Aorta (tissue), 5 donors: ENCODE data around the gene ARID3B. TPM values are rescaled to one million over a fixed set of nuclear protein-coding genes. Genes with fewer than 3 reads are reported as not detected.
"Not testable (repeated sequence)": the region's sequence is repeated elsewhere in the genome, so short reads cannot be mapped to it uniquely, and the experiment has no call there.

Experiments used
- ATAC-seq: fragments of 200-7000 bp; cut with Tn5 transposase; one replicate; pipeline ENCODE4 v1.9.1; 2022; ENCODE audit warnings: moderate library complexity; ENCODE audit not compliant: low FRiP score
- DNase-seq, 2 donors: peaks; one replicate each; pipeline ENCODE4 v3.0.0-alpha.2; 2020
- H3K27ac ChIP-seq, 2 donors: one replicate each; pipeline ENCODE4 v1.5.1; 2013; ENCODE audit warnings: low read length in 2 of 2, mild to moderate bottlenecking in 2 of 2, moderate library complexity in 2 of 2, control low read depth in 1 of 2, inconsistent platforms in 1 of 2, low read depth in 1 of 2
- H3K27me3 ChIP-seq, 2 donors: one replicate each; pipeline ENCODE4 v1.6.1; 2013; ENCODE audit warnings: control low read depth in 1 of 2, low read length in 1 of 2, mild to moderate bottlenecking in 1 of 2, moderate library complexity in 1 of 2; ENCODE audit not compliant: insufficient read depth in 2 of 2, control insufficient read depth in 1 of 2
- H3K36me3 ChIP-seq, 2 donors: one replicate each; pipeline ENCODE4 v1.6.1; 2013; ENCODE audit warnings: control low read depth in 1 of 2, low read length in 1 of 2, mild to moderate bottlenecking in 1 of 2; ENCODE audit not compliant: insufficient read depth in 2 of 2, control insufficient read depth in 1 of 2
- H3K4me1 ChIP-seq, 2 donors: one replicate each; pipeline ENCODE4 v1.6.1; 2013; ENCODE audit warnings: low read length in 2 of 2, control low read depth in 1 of 2, mild to moderate bottlenecking in 1 of 2, moderate library complexity in 1 of 2; ENCODE audit not compliant: insufficient read depth in 2 of 2, control insufficient read depth in 1 of 2
- H3K4me3 ChIP-seq, 2 donors: one replicate each; pipeline ENCODE4 v1.5.1; 2013; ENCODE audit warnings: low read length in 2 of 2, control low read depth in 1 of 2, mild to moderate bottlenecking in 1 of 2
- H3K9me3 ChIP-seq: one replicate; pipeline ENCODE4 v1.6.1; 2013; ENCODE audit warnings: mild to moderate bottlenecking, low read length; ENCODE audit not compliant: control insufficient read depth
- WGBS, 2 donors: extraction: QIAGEN DNeasy Blood & Tissue Kit; methylation state at CpG; one replicate each; pipeline ENCODE4 v1.1.7; 2013; 5-methylcytosine and 5-hydroxymethylcytosine counted together
- intact Hi-C, 2 donors: fragments of 100-400 bp; cut with DNase I; formaldehyde crosslinking; loops; one replicate each; pipeline versions ENCODE4 v1.14.2 to v1.15.0; 2022
- polyA plus RNA-seq, 2 donors: library from polyadenylated mRNA; stranded (reverse); fragments of 200-250 nt; gene quantifications; one replicate each; pipeline ENCODE4 v1.2.3, GENCODE V29; 2013
- total RNA-seq, 2 donors: library from RNA; stranded (reverse); fragmentation: NEBNext Ultra II Directional; extraction: Animal tissue kit (Norgen Biotek cat#: 25700); gene quantifications; one replicate each; pipeline ENCODE4 v1.2.1, GENCODE V29; 2021
- donor health status: healthy with polysubstance abuse.
- donor health status: Bipolar disorder and iron deficiency.
- donor health status: DM: no; HTN: no; CAD: no.
- donor health status: DM: no; HTN: no; CAD: no.
- donor health status: DM: yes; HTN: yes; CAD: no.

Gene ARID3B
- total and polyA plus RNA-seq, 4 donors, result 1.8 to 11.7 (median 7.8) TPM

DNA sequence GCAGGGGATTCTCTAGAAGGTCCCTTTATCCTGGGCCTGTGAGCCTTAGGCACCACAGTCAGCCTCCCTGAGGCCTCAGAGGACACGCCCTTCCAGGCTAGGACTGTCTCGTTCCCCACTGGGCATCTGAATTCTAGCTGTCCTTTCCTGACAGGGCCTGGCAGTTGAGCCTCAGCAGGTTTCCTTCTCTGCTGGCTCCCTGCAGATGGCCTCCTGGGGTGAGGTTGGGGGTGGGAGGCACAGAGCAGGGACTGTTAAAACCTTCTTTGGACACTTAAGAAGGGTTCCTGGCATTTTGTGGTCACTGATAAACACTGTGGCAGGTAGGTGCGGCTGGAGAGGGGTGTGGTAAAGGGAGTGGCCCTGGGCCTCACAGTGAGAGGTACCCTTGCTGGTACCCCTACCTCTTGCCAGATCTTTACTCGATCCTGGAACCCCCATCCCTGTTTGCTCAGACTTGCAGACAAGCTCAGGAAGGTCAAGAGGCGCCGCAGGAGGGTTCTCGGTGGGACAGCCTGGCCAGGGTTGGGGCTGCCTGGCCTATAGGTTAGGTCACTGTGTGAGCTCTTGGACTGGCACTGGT lies 83.1 kb downstream of the ARID3B start:
- H3K36me3 ChIP-seq, result peaks cover 4 to 23% of the 10 kb centered on the region in 2 donors
- peak in 1 of 2 donors; percentile 38 for DNase-seq
- 81 to 85% methylated on average over 7 of the region's 7 CpGs for WGBS, 2 donors
- H3K27me3 ChIP-seq, result no peaks in the 10 kb centered on the region
- H3K4me1 ChIP-seq, result no peaks in the 10 kb centered on the region
- intact Hi-C loops, result no loop called here
- no peak for ATAC-seq
- H3K27ac ChIP-seq, result no peak overlapping the region
- no peak overlapping the region for H3K4me3 ChIP-seq
- no peaks in the 10 kb centered on the region for H3K9me3 ChIP-seq

- ATAC-seq, result no peak
- H3K27ac ChIP-seq, result no peak overlapping the region
- 76 to 80% methylated on average over 6 of the region's 6 CpGs for WGBS, 2 donors
- no peak overlapping the region for H3K4me3 ChIP-seq
- H3K4me1 ChIP-seq, result no peaks in the 10 kb centered on the region
- H3K27me3 ChIP-seq, result no peaks in the 10 kb centered on the region
- intact Hi-C loops, result no loop called here
- H3K9me3 ChIP-seq, result no peaks in the 10 kb centered on the region
- no peak for DNase-seq
- peaks cover 4 to 21% of the 10 kb centered on the region in 2 donors for H3K36me3 ChIP-seq
Measured at GRCh38 chr15:74625693-74626092, 84.7 kb downstream of the ARID3B start.

GRCh38 chr15:74626336-74626735 lies 85.3 kb downstream of the ARID3B start:
- no peak for ATAC-seq
- Histone ChIP-seq H3K4me1 (no peaks in the 10 kb centered on the region), H3K27me3 (no peaks in the 10 kb centered on the region), H3K27ac (no peak overlapping the region), H3K4me3 (no peak overlapping the region), H3K36me3 (peaks cover 4 to 21% of the 10 kb centered on the region in 2 donors), H3K9me3 (no peaks in the 10 kb centered on the region)
- WGBS, 2 donors, result 91 to 92% methylated on average over 7 of the region's 7 CpGs
- DNase-seq, result no peak
- intact Hi-C loops, result no loop called here

DNA sequence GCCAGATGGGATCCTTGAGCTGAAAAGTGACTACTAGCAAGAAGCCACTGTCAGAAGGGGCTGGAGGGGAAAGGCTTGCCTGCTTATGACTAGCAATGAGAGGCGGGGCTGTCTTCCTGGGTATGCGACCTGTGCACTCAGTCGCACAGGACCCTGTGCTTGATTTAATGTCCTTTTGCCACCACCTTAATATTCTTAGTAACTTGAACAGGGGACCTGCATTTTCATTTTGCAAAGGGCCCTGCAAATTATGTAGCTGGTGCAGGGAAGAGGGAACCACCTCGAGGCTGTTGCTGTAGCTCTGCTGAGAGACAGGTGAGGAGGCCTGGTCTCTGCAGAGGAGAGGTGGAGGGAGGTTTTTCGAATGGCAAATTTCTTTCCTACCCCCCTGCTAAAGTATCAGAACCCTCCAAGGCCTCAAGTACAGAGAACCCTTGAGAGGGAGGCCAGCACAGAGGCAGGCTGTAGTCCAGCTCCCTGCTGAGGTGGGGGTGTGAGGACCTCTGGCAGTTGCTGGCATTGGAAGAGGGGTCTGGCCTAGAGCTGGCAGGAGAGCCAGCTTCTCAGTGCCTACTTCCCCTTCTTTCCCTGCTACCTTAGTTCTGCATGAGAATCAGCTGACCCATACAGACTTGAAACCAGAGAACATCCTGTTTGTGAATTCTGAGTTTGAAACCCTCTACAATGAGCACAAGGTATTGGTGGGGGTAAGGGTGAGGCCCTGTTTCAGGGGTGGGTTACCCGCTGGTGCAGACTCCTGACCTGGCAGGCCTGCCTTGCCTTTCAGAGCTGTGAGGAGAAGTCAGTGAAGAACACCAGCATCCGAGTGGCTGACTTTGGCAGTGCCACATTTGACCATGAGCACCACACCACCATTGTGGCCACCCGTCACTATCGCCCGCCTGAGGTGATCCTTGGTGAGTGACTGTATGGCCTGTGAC lies 86.0 kb downstream of the ARID3B start:
- no peak overlapping the region for H3K4me3 ChIP-seq
- 80 to 82% methylated on average over 10 of the region's 10 CpGs for WGBS, 2 donors
- H3K27me3 ChIP-seq, result no peaks in the 10 kb centered on the region
- H3K36me3 ChIP-seq, result peaks cover 4 to 21% of the 10 kb centered on the region in 2 donors
- H3K27ac ChIP-seq, result no peak overlapping the region
- intact Hi-C loops, result no loop called here
- H3K4me1 ChIP-seq, result no peaks in the 10 kb centered on the region
- no peak for DNase-seq
- no peak for ATAC-seq
- H3K9me3 ChIP-seq, result no peaks in the 10 kb centered on the region

- 55 to 59% methylated on average over 5 of the region's 5 CpGs for WGBS, 2 donors
- Histone ChIP-seq H3K27me3 (no peaks in the 10 kb centered on the region), H3K4me3 (no peak overlapping the region), H3K4me1 (no peaks in the 10 kb centered on the region), H3K9me3 (no peaks in the 10 kb centered on the region), H3K36me3 (peaks cover 4 to 20% of the 10 kb centered on the region in 2 donors), H3K27ac (no peak overlapping the region)
- ATAC-seq (no peak), DNase-seq (no peak)
- intact Hi-C loops, result no loop called here
Measured at GRCh38 chr15:74627766-74628165, 86.7 kb downstream of the ARID3B start.

- ATAC-seq (no peak), DNase-seq (no peak)
- no peak overlapping the region for H3K27ac ChIP-seq
- WGBS, 2 donors, result 71 to 79% methylated on average over 3 of the region's 3 CpGs
- intact Hi-C loops, result no loop called here
- no peaks in the 10 kb centered on the region for H3K4me1 ChIP-seq
- no peaks in the 10 kb centered on the region for H3K27me3 ChIP-seq
- H3K4me3 ChIP-seq, result no peak overlapping the region
- H3K36me3 ChIP-seq, result peaks cover 4 to 18% of the 10 kb centered on the region in 2 donors
- H3K9me3 ChIP-seq, result no peaks in the 10 kb centered on the region
Measured at GRCh38 chr15:74628199-74628598, 87.2 kb downstream of the ARID3B start.

GRCh38 chr15:74628949-74629348 lies 87.9 kb downstream of the ARID3B start:
- no peaks in the 10 kb centered on the region for H3K27me3 ChIP-seq
- intact Hi-C loops, result no loop called here
- 46 to 55% methylated on average over 5 of the region's 5 CpGs for WGBS, 2 donors
- DNase-seq, result no peak
- no peak overlapping the region for H3K27ac ChIP-seq
- ATAC-seq, result no peak
- H3K4me3 ChIP-seq, result no peak overlapping the region
- H3K9me3 ChIP-seq, result no peaks in the 10 kb centered on the region
- peaks cover 7 to 20% of the 10 kb centered on the region in 2 donors for H3K36me3 ChIP-seq
- H3K4me1 ChIP-seq, result no peaks in the 10 kb centered on the region

- H3K36me3 ChIP-seq, result peaks cover 7 to 20% of the 10 kb centered on the region in 2 donors
- DNase-seq, H3K27ac ChIP-seq, H3K4me3 ChIP-seq, ATAC-seq, H3K4me1 ChIP-seq, H3K9me3 ChIP-seq, H3K27me3 ChIP-seq: not testable (repeated sequence)
- WGBS, 2 donors, result 73 to 79% methylated on average over 9 to 10 of the region's 10 CpGs
- intact Hi-C loops, result loop anchor here (5.0 to 10.0 kb wide), 3 partner anchors 167 to 325 kb away; partner anchors contain the start of genes RPP25 (in 2 of the 2) and UBL7 (in 1 of the 2)
Measured at GRCh38 chr15:74629696-74630095, 88.7 kb downstream of the ARID3B start.
